ENCODE results near the gene ELMOD1. TPM values are rescaled to one million over a fixed set of nuclear protein-coding genes. Genes with fewer than 3 reads are reported as not detected.
"Not testable (repeated sequence)": the region's sequence is repeated elsewhere in the genome, so short reads cannot be mapped to it uniquely, and the experiment has no call there.

ELMOD1 gene
- total and polyA plus RNA-seq, 9 donors: 0.17 to 0.69 (median 0.24) TPM; not detected in 3

DNA sequence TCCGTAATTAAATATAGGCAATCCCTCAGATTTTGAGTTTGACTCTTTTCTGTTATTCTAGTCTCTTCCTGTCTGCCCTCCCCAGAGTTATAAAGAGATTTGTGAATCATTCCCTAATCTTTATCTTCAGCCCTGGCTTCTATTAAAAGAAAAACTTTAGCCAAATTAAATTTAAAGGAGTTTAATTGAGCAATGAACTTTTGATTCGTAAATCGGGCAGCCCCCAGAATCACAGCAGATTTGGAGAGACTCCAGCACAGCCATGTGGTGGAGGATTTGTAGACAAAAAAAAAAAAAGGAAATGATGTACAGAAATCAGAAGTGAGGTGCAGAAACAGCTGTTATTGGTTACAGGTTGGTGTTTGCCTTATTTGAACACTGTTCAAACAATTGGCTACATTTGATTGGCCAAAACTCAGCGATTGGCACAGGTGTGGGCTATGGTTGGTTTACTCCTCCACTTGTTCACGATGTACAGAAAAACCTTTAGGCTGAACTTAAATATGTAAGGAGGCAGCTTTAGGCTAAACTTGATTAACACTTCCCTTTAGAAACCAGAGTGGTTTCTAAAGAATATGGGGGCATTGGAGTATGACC lies 23.1 kb upstream of the ELMOD1 start:
- no peak overlapping the region for H3K27ac ChIP-seq
- intact Hi-C loops (cut with DNase I): no loop called here
- H3K4me3 ChIP-seq: no peak overlapping the region
- no peaks in the 10 kb centered on the region for H3K27me3 ChIP-seq
- no peak for DNase-seq
- H3K36me3 ChIP-seq: no peaks in the 10 kb centered on the region
- no peaks in the 10 kb centered on the region for H3K9me3 ChIP-seq
- WGBS, 3 donors: 12 to 18% (median 15%) methylated on average over 5 of the region's 5 CpGs
- TF ChIP-seq, protein P1, sequence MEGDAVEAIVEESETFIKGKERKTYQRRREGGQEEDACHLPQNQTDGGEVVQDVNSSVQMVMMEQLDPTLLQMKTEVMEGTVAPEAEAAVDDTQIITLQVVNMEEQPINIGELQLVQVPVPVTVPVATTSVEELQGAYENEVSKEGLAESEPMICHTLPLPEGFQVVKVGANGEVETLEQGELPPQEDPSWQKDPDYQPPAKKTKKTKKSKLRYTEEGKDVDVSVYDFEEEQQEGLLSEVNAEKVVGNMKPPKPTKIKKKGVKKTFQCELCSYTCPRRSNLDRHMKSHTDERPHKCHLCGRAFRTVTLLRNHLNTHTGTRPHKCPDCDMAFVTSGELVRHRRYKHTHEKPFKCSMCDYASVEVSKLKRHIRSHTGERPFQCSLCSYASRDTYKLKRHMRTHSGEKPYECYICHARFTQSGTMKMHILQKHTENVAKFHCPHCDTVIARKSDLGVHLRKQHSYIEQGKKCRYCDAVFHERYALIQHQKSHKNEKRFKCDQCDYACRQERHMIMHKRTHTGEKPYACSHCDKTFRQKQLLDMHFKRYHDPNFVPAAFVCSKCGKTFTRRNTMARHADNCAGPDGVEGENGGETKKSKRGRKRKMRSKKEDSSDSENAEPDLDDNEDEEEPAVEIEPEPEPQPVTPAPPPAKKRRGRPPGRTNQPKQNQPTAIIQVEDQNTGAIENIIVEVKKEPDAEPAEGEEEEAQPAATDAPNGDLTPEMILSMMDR (IDR thresholded peaks at IDR 0.05): no peak
- TF ChIP-seq POLR2A (IDR thresholded peaks at IDR 0.05): no peak
- no peak for TF ChIP-seq EP300 (IDR thresholded peaks at IDR 0.05)
- peaks cover 4% of the 10 kb centered on the region for H3K4me1 ChIP-seq (ENCODE audit: insufficient read depth)

DNA sequence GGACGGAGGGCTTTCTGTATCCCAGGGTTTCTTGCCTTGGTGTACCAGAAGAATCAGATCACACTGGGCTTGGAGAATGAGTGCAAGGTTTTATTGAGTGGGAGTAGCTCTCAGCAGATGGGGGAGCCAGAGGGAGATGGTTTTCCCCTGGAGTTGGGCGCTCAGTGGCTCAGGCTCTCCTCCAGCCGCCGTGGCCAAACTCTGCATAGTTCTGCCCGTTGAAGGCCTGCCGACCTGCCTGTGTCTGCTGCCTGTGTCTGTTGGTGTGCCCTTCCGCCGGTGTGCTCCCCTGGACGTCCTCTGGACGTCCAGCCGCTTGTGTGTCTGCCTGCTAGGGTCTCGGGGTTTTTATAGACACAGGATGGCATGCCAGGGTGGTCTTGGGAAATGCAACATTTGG lies 20.9 kb upstream of the ELMOD1 start:
- no peaks in the 10 kb centered on the region for H3K27me3 ChIP-seq
- DNase-seq: no peak
- intact Hi-C loops (cut with DNase I): no loop called here
- no peak overlapping the region for H3K4me3 ChIP-seq
- no peaks in the 10 kb centered on the region for H3K36me3 ChIP-seq
- no peak for TF ChIP-seq EP300 (IDR thresholded peaks at IDR 0.05)
- no peak for TF ChIP-seq POLR2A (IDR thresholded peaks at IDR 0.05)
- TF ChIP-seq, protein P1 (IDR thresholded peaks at IDR 0.05): no peak
- H3K9me3 ChIP-seq: no peaks in the 10 kb centered on the region
- no peak overlapping the region for H3K27ac ChIP-seq
- peaks cover 2% of the 10 kb centered on the region for H3K4me1 ChIP-seq (ENCODE audit: insufficient read depth)
- 76 to 84% (median 83%) methylated on average over 11 to 12 of the region's 12 CpGs for WGBS, 3 donors

DNA sequence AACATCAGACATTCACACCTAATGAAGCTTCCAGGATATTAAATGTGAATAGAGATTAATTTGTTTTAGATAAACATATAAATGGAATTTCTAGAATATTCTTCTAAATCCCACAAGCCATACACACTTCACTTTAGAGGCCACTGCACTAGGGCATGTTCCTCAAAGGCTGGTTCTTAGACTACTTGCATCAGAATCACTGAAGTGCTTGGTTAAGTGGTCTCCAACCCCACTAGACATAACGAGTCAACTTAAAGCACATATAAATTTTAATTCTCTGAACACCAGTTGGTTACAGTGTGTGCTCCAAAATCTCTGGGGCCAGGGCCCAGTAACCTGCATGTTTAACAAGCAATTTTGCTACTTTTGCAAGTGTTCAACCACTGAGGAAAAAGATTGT lies 17.5 kb upstream of the ELMOD1 start:
- Histone ChIP-seq H3K36me3 (no peaks in the 10 kb centered on the region), H3K27me3 (no peaks in the 10 kb centered on the region), H3K4me3 (no peak overlapping the region), H3K4me1 (ENCODE audit: insufficient read depth) (no peaks in the 10 kb centered on the region), H3K9me3 (no peaks in the 10 kb centered on the region), H3K27ac (no peak overlapping the region)
- no peak for DNase-seq
- TF ChIP-seq, protein P1 (IDR thresholded peaks at IDR 0.05): no peak
- TF ChIP-seq POLR2A (IDR thresholded peaks at IDR 0.05) (no peak), EP300 (IDR thresholded peaks at IDR 0.05) (no peak)
- intact Hi-C loops (cut with DNase I): no loop called here
- 14 to 39% (median 23%) methylated on average over 1 of the region's 1 CpG for WGBS, 3 donors

DNA sequence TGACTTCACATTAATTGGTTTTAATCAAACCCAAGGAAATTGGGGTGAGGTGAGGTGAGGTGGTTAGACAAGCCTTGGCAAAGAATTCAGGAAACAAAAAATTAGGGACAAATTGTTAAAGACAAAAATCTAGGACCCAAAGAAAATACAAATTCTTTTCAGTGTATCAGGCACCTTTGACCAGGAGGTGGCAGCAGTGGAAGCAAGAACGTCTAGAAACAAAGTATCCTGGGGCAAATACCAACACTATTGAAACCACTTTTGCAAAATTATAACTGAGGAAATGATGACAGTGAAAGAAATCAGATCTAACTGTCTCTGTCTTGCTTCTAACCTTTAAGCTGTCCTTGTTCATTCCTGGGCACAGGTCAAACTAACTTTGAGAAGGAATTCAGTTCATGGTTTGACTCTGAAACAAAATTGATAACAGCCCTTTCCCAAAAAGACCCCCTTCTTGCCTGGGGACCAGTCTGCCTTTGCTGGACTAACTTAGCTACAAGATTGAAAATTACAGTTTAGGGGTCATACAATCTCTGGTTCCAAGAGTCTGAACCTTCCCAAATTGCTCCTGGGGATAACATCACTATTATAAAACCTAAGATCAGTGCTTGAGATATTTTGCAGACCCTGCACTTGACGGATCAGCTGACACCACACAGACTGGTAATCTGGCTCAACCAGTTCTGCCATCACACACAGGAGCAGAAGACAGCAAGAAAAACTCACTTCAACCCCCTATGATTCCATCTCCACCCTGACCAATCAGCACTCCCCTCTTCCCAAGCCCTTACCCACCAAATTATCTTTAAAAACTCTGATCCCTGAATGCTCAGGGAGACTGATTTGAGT lies 14.2 kb upstream of the ELMOD1 start:
- TF ChIP-seq, protein P1 (IDR thresholded peaks at IDR 0.05): peak in 2 of 3 donors; percentile 38 to 39
- H3K9me3 ChIP-seq; H3K4me1 ChIP-seq (ENCODE audit: insufficient read depth); H3K27ac ChIP-seq; H3K36me3 ChIP-seq; H3K27me3 ChIP-seq; intact Hi-C loops (cut with DNase I); H3K4me3 ChIP-seq: not testable (repeated sequence)
- WGBS, 3 donors: 31 to 35% (median 31%) methylated on average over 2 of the region's 2 CpGs
- DNase-seq: peak in 4 of 5 donors; percentile 19 to 47 (median 40)

Data from ovary (tissue), 9 donors.